GM12865 (cell line): Measurements from ENCODE around the gene RNF166.

Experiments used
- DNase-seq: peaks from one replicate; pipeline ENCODE4 v3.0.0; 2010; ENCODE audit warnings: low read depth
- H3K4me3 ChIP-seq: 2 replicates; pipeline ENCODE4 v1.5.1; 2011; ENCODE audit warnings: mild to moderate bottlenecking, low read depth, low read length, control low read depth
- CTCF ChIP-seq: IDR thresholded peaks from 2 replicates; pipeline ENCODE4 v1.5.1; 2011; ENCODE audit warnings: low read length, control low read depth, low read depth, inconsistent platforms; ENCODE audit not compliant: insufficient read depth; ENCODE audit errors: missing control alignments

RNF166 gene

GRCh38 chr16:88734361-88734728 is 28.1 kb upstream of the RNF166 start:
- no peak overlapping the region for H3K4me3 ChIP-seq
- no peak for TF ChIP-seq CTCF
- DNase-seq, result no peak

- no peak for DNase-seq
- TF ChIP-seq CTCF, result no peak
- no peak overlapping the region for H3K4me3 ChIP-seq
Measured at GRCh38 chr16:88733630-88734360, 27.6 kb upstream of the RNF166 start.

GRCh38 chr16:88732961-88733294 is 26.7 kb upstream of the RNF166 start:
- no peak for DNase-seq
- H3K4me3 ChIP-seq, result no peak overlapping the region
- TF ChIP-seq CTCF, result no peak

- no peak for DNase-seq
- TF ChIP-seq CTCF, result no peak
- no peak overlapping the region for H3K4me3 ChIP-seq
Measured at GRCh38 chr16:88732172-88732960, 26.2 kb upstream of the RNF166 start.

- TF ChIP-seq CTCF, result no peak
- DNase-seq, result no peak
- H3K4me3 ChIP-seq, result no peak overlapping the region
Measured at GRCh38 chr16:88731699-88732098, 25.5 kb upstream of the RNF166 start.

GRCh38 chr16:88730632-88731607 is 24.7 kb upstream of the RNF166 start:
- DNase-seq, result no peak
- no peak overlapping the region for H3K4me3 ChIP-seq
- no peak for TF ChIP-seq CTCF
